Neural progenitor cell (in vitro differentiated cells): Measurements from ENCODE around the gene CREB3L2. TPM values are rescaled to one million over a fixed set of nuclear protein-coding genes. Genes with fewer than 3 reads are reported as not detected.

ENCODE experiments used
- DNase-seq: peaks from one replicate; pipeline ENCODE4 v3.0.0-alpha.2; 2016; ENCODE audit warnings: low spot score
- H2AFZ ChIP-seq: fragments of 200-600 bp; sonication (generic); replicated peaks from 2 replicates; pipeline ENCODE4 v1.6.1; 2016; ENCODE audit warnings: antibody characterized with exemption
- H3F3A ChIP-seq: fragments of 200-600 bp; sonication (generic); 2 replicates; pipeline ENCODE4 v1.6.1; 2016; ENCODE audit warnings: antibody characterized with exemption, low read depth
- H3K27ac ChIP-seq: fragments of 200-600 bp; sonication (generic); 2 replicates; pipeline ENCODE4 v1.5.1; 2016; ENCODE audit warnings: mild to moderate bottlenecking
- H3K27me3 ChIP-seq: fragments of 200-600 bp; sonication (generic); 2 replicates; pipeline ENCODE4 v1.6.1; 2016; ENCODE audit warnings: mild to moderate bottlenecking, moderate library complexity
- H3K36me3 ChIP-seq: fragments of 200-600 bp; sonication (generic); 2 replicates; pipeline ENCODE4 v1.5.1; 2016
- H3K4me1 ChIP-seq: fragments of 200-600 bp; sonication (generic); 2 replicates; pipeline ENCODE4 v1.6.1; 2016; ENCODE audit warnings: mixed run types
- H3K4me2 ChIP-seq: fragments of 200-600 bp; sonication (generic); 2 replicates; pipeline ENCODE4 v1.6.1; 2016
- H3K4me3 ChIP-seq: fragments of 200-600 bp; sonication (generic); 2 replicates; pipeline ENCODE4 v1.5.1; 2016
- H3K79me2 ChIP-seq: fragments of 200-600 bp; sonication (generic); 2 replicates; pipeline ENCODE4 v1.6.1; 2016; ENCODE audit warnings: low read depth
- H3K9ac ChIP-seq: fragments of 200-600 bp; sonication (generic); 2 replicates; pipeline ENCODE4 v1.6.1; 2016
- H3K9me3 ChIP-seq: fragments of 200-600 bp; sonication (generic); 2 replicates; pipeline ENCODE4 v1.5.1; 2016; ENCODE audit warnings: low read depth
- H4K20me1 ChIP-seq: fragments of 200-600 bp; sonication (generic); 2 replicates; pipeline ENCODE4 v1.6.1; 2016; ENCODE audit warnings: low read depth
- H3K27ac Mint-ChIP-seq: 3 replicates; pipeline ENCODE4 v1.8.0; 2021; ENCODE audit warnings: mixed read lengths
- H3K27me3 Mint-ChIP-seq: 2 replicates; pipeline ENCODE4 v1.8.0; 2022; ENCODE audit warnings: low read depth, mild to moderate bottlenecking, inconsistent platforms, moderate library complexity, mixed read lengths; ENCODE audit not compliant: insufficient read depth
- H3K36me3 Mint-ChIP-seq: 3 replicates; pipeline ENCODE4 v1.8.0; 2021; ENCODE audit warnings: mixed read lengths
- H3K4me1 Mint-ChIP-seq: 3 replicates; pipeline ENCODE4 v1.8.0; 2021; ENCODE audit warnings: mixed read lengths
- H3K4me3 Mint-ChIP-seq: 3 replicates; pipeline ENCODE4 v1.8.0; 2021; ENCODE audit warnings: mild to moderate bottlenecking, moderate library complexity, mixed read lengths
- H3K9me3 Mint-ChIP-seq: 3 replicates; pipeline ENCODE4 v1.8.0; 2020; ENCODE audit warnings: mixed read lengths
- CTCF ChIP-seq: fragments of 200-600 bp; sonication (generic); IDR thresholded peaks from 2 replicates; pipeline ENCODE4 v1.5.1; 2017; ENCODE audit warnings: antibody characterized with exemption, mild to moderate bottlenecking
- EZH2 ChIP-seq: fragments of 200-600 bp; sonication (generic); IDR thresholded peaks from 2 replicates; pipeline ENCODE4 v1.6.1; 2017; ENCODE audit warnings: antibody characterized with exemption, mild to moderate bottlenecking, moderate library complexity
- EZH2phosphoT487 ChIP-seq: fragments of 200-600 bp; sonication (generic); IDR thresholded peaks from 2 replicates; pipeline ENCODE4 v1.6.1; 2017; ENCODE audit warnings: antibody characterized with exemption
- total RNA-seq: library from RNA; depleted of rRNA; stranded (reverse); fragments of >200 nt; gene quantifications from 2 replicates; pipeline ENCODE4 v1.2.3, GENCODE V29; 2015; ENCODE audit warnings: low replicate concordance

CREB3L2 gene
- total RNA-seq, 1 donor from 2014 or later = 9.9 TPM

- Histone ChIP-seq H3F3A (peaks cover 3% of the 10 kb centered on the region), H3K9ac (no peak overlapping the region), H3K4me3 (no peak overlapping the region), H3K4me2 (no peak overlapping the region), H4K20me1 (no peaks in the 10 kb centered on the region), H3K36me3 (no peaks in the 10 kb centered on the region), H2AFZ (no peak overlapping the region), H3K27me3 (no peaks in the 10 kb centered on the region), H3K9me3 (peaks cover 4% of the 10 kb centered on the region), H3K27ac (no peak overlapping the region), H3K79me2 (no peaks in the 10 kb centered on the region), H3K4me1 (no peaks in the 10 kb centered on the region)
- Mint-ChIP-seq H3K4me1 (no peaks in the 10 kb centered on the region), H3K4me3 (no peak overlapping the region), H3K27ac (no peak overlapping the region), H3K36me3 (peaks cover 4% of the 10 kb centered on the region), H3K9me3 (peaks cover 17% of the 10 kb centered on the region), H3K27me3 (peaks cover 5% of the 10 kb centered on the region)
- no peak for DNase-seq
- TF ChIP-seq EZH2 = no peak
These were observed 23.6 kb upstream of the CREB3L2 start for GRCh38 chr7:138025215-138026186.

- H3K4me1 Mint-ChIP-seq = no peaks in the 10 kb centered on the region
These were observed 22.9 kb upstream of the CREB3L2 start for GRCh38 chr7:138024765-138025164.

GRCh38 chr7:138024343-138024691, 22.4 kb upstream of the CREB3L2 start:
- peaks cover 5% of the 10 kb centered on the region for H3K27me3 Mint-ChIP-seq
- no peak for DNase-seq
- no peaks in the 10 kb centered on the region for H3K4me1 Mint-ChIP-seq
- no peak for TF ChIP-seq EZH2
- no peak for TF ChIP-seq CTCF
- TF ChIP-seq EZH2phosphoT487 = no peak
- Histone ChIP-seq H3K4me1 (no peaks in the 10 kb centered on the region), H3K36me3 (no peaks in the 10 kb centered on the region), H2AFZ (no peak overlapping the region), H3K79me2 (no peaks in the 10 kb centered on the region), H4K20me1 (no peaks in the 10 kb centered on the region), H3K4me2 (no peak overlapping the region), H3K9ac (no peak overlapping the region), H3K9me3 (peaks cover 4% of the 10 kb centered on the region), H3K4me3 (no peak overlapping the region), H3F3A (peaks cover 3% of the 10 kb centered on the region), H3K27me3 (no peaks in the 10 kb centered on the region), H3K27ac (no peak overlapping the region)
- no peak overlapping the region for H3K27ac Mint-ChIP-seq
- H3K4me3 Mint-ChIP-seq = no peak overlapping the region
- H3K36me3 Mint-ChIP-seq = peaks cover 4% of the 10 kb centered on the region
- peaks cover 17% of the 10 kb centered on the region for H3K9me3 Mint-ChIP-seq

More at GRCh38 chr7:138024765-138025164, 22.9 kb upstream of the CREB3L2 start:
- peaks cover 4% of the 10 kb centered on the region for H3K36me3 Mint-ChIP-seq
- Histone ChIP-seq H3K27me3 (no peaks in the 10 kb centered on the region), H3K4me2 (no peak overlapping the region), H3K4me3 (no peak overlapping the region), H3K4me1 (no peaks in the 10 kb centered on the region), H3K9me3 (peaks cover 4% of the 10 kb centered on the region), H2AFZ (no peak overlapping the region), H3F3A (peaks cover 3% of the 10 kb centered on the region), H3K79me2 (no peaks in the 10 kb centered on the region), H3K9ac (no peak overlapping the region), H3K27ac (no peak overlapping the region), H3K36me3 (no peaks in the 10 kb centered on the region), H4K20me1 (no peaks in the 10 kb centered on the region)
- H3K27me3 Mint-ChIP-seq = peaks cover 5% of the 10 kb centered on the region
- TF ChIP-seq EZH2 (no peak), EZH2phosphoT487 (no peak), CTCF (no peak)
- DNase-seq = no peak
- peaks cover 17% of the 10 kb centered on the region for H3K9me3 Mint-ChIP-seq
- no peak overlapping the region for H3K27ac Mint-ChIP-seq
- no peak overlapping the region for H3K4me3 Mint-ChIP-seq
